Small intestine (tissue), 7 donors: Measurements from ENCODE around the gene RETREG1. TPM values are rescaled to one million over a fixed set of nuclear protein-coding genes. Genes with fewer than 3 reads are reported as not detected.

Experiments used
- DNase-seq, 2 donors: peaks; one replicate each; pipeline versions ENCODE4 v3.0.0 to v3.0.0-alpha.2; 2013
- FAIRE-seq: peaks from 2 replicates; lab custom pipeline; 2012; peaks lifted over from hg19 to GRCh38; lab: Jason Lieb, UNC
- H3K27ac ChIP-seq, 3 donors: one replicate each; pipeline ENCODE4 v1.5.1; 2013; ENCODE audit warnings: low read length in 2 of 3, mild to moderate bottlenecking in 2 of 3, control low read depth in 1 of 3, inconsistent platforms in 1 of 3, low read depth in 1 of 3, moderate library complexity in 1 of 3
- H3K27me3 ChIP-seq, 3 donors: one replicate each; pipeline ENCODE4 v1.6.1; 2013; ENCODE audit warnings: low read length in 3 of 3, inconsistent platforms in 1 of 3; ENCODE audit not compliant: control insufficient read depth in 3 of 3, insufficient read depth in 3 of 3
- H3K36me3 ChIP-seq, 3 donors: one replicate each; pipeline ENCODE4 v1.6.1; 2013; ENCODE audit warnings: low read length in 3 of 3, inconsistent platforms in 1 of 3, low read depth in 1 of 3, mild to moderate bottlenecking in 1 of 3, moderate library complexity in 1 of 3; ENCODE audit not compliant: control insufficient read depth in 3 of 3, insufficient read depth in 2 of 3
- H3K4me1 ChIP-seq, 3 donors: one replicate each; pipeline ENCODE4 v1.6.1; 2013; ENCODE audit warnings: low read length in 2 of 3, inconsistent platforms in 1 of 3, low read depth in 1 of 3, mild to moderate bottlenecking in 1 of 3, moderate library complexity in 1 of 3; ENCODE audit not compliant: control insufficient read depth in 3 of 3, insufficient read depth in 2 of 3
- H3K4me3 ChIP-seq, 3 donors: one replicate each; pipeline ENCODE4 v1.5.1; 2013; ENCODE audit warnings: low read length in 3 of 3, control low read depth in 1 of 3, inconsistent platforms in 1 of 3, low read depth in 1 of 3, mild to moderate bottlenecking in 1 of 3, moderate library complexity in 1 of 3
- H3K9me3 ChIP-seq, 2 donors: one replicate each; pipeline ENCODE4 v1.6.1; 2013; ENCODE audit warnings: low read depth in 1 of 2, low read length in 1 of 2; ENCODE audit not compliant: control insufficient read depth in 2 of 2, insufficient read depth in 1 of 2
- WGBS, 3 donors: extraction: QIAGEN DNeasy Blood & Tissue Kit; methylation state at CpG; one replicate each; pipeline ENCODE4 v1.1.7; 2013; 5-methylcytosine and 5-hydroxymethylcytosine counted together
- polyA plus RNA-seq, 4 donors: library from polyadenylated mRNA; stranded (reverse) in 3 of 4; unstranded in 1 of 4; fragments of 200-250 nt in 3 of 4; fragments of 120-200 nt in 1 of 4; gene quantifications; one replicate each; pipeline versions ENCODE4 v1.2.1 to v1.2.3, GENCODE V29; 2013
- donor health status: healthy with polysubstance abuse.
- donor health status: control.
- donor health status: control.
- donor health status: Bipolar disorder and iron deficiency.
- donor health status: healthy.

RETREG1 gene
- polyA plus RNA-seq, 4 donors, result 9.5 to 36.0 (median 18.3) TPM

GRCh38 chr5:16552666-16553343, 64.0 kb downstream of the RETREG1 start:
- no peaks in the 10 kb centered on the region for H3K27me3 ChIP-seq
- H3K27ac ChIP-seq, result no peak overlapping the region
- FAIRE-seq (no peak), DNase-seq (peak; percentile 85 to 87)
- no peak overlapping the region for H3K4me3 ChIP-seq
- 32 to 41% (median 33%) methylated on average over 7 of the region's 7 CpGs for WGBS, 3 donors
- no peaks in the 10 kb centered on the region for H3K36me3 ChIP-seq
- no peaks in the 10 kb centered on the region for H3K9me3 ChIP-seq
- peaks cover 0 to 5% (median 0%) of the 10 kb centered on the region in 3 donors for H3K4me1 ChIP-seq

- Histone ChIP-seq H3K4me1 (peaks cover 0 to 5% (median 0%) of the 10 kb centered on the region in 3 donors), H3K27me3 (no peaks in the 10 kb centered on the region), H3K27ac (no peak overlapping the region), H3K9me3 (no peaks in the 10 kb centered on the region), H3K36me3 (no peaks in the 10 kb centered on the region), H3K4me3 (no peak overlapping the region)
- no peak for FAIRE-seq
- 81 to 93% (median 87%) methylated on average over 2 of the region's 2 CpGs for WGBS, 3 donors
- no peak for DNase-seq
Measured at GRCh38 chr5:16551628-16552027, 65.2 kb downstream of the RETREG1 start.

GRCh38 chr5:16550316-16550952, 66.4 kb downstream of the RETREG1 start:
- Histone ChIP-seq H3K27me3 (no peaks in the 10 kb centered on the region), H3K4me3 (no peak overlapping the region), H3K4me1 (peaks cover 0 to 5% (median 0%) of the 10 kb centered on the region in 3 donors), H3K36me3 (no peaks in the 10 kb centered on the region), H3K27ac (no peak overlapping the region), H3K9me3 (no peaks in the 10 kb centered on the region)
- FAIRE-seq (no peak), DNase-seq (peak; percentile 74 to 82)
- 60 to 72% (median 64%) methylated on average over 7 of the region's 7 CpGs for WGBS, 3 donors

- H3K27ac ChIP-seq, result no peak overlapping the region
- H3K36me3 ChIP-seq, result no peaks in the 10 kb centered on the region
- H3K9me3 ChIP-seq, result no peaks in the 10 kb centered on the region
- H3K27me3 ChIP-seq, result no peaks in the 10 kb centered on the region
- H3K4me1 ChIP-seq, result peaks cover 0 to 6% (median 1%) of the 10 kb centered on the region in 3 donors
- H3K4me3 ChIP-seq, result no peak overlapping the region
- FAIRE-seq (no peak), DNase-seq (no peak)
- WGBS, 3 donors, result 77 to 88% (median 86%) methylated on average over 5 of the region's 5 CpGs
Measured at GRCh38 chr5:16549491-16550206, 67.1 kb downstream of the RETREG1 start.

- 77 to 94% (median 81%) methylated on average over 3 of the region's 3 CpGs for whole genome bisulfite sequencing, 3 donors
- Histone ChIP-seq H3K4me3 (no peak overlapping the region), H3K36me3 (no peaks in the 10 kb centered on the region), H3K27me3 (no peaks in the 10 kb centered on the region), H3K27ac (no peak overlapping the region), H3K4me1 (peaks cover 0 to 9% (median 3%) of the 10 kb centered on the region in 3 donors), H3K9me3 (no peaks in the 10 kb centered on the region)
- DNase-seq (no peak), FAIRE-seq (no peak)
Measured at GRCh38 chr5:16548812-16549211, 68.0 kb downstream of the RETREG1 start.

GRCh38 chr5:16548115-16548514, 68.7 kb downstream of the RETREG1 start:
- peaks cover 0 to 9% (median 3%) of the 10 kb centered on the region in 3 donors for H3K4me1 ChIP-seq
- FAIRE-seq (no peak), DNase-seq (peak in 1 of 2 donors; percentile 59)
- 73 to 97% (median 74%) methylated on average over 2 of the region's 2 CpGs for WGBS, 3 donors
- no peaks in the 10 kb centered on the region for H3K9me3 ChIP-seq
- H3K27me3 ChIP-seq, result no peaks in the 10 kb centered on the region
- H3K4me3 ChIP-seq, result no peak overlapping the region
- peak overlapping the region in 1 of 3 donors; percentile 46 for H3K27ac ChIP-seq
- H3K36me3 ChIP-seq, result no peaks in the 10 kb centered on the region

GRCh38 chr5:16547200-16547842, 69.5 kb downstream of the RETREG1 start:
- Histone ChIP-seq H3K4me3 (no peak overlapping the region), H3K27me3 (no peaks in the 10 kb centered on the region), H3K27ac (peak overlapping the region in 1 of 3 donors; percentile 46), H3K4me1 (peaks cover 0 to 9% (median 3%) of the 10 kb centered on the region in 3 donors), H3K36me3 (no peaks in the 10 kb centered on the region), H3K9me3 (no peaks in the 10 kb centered on the region)
- 88 to 89% (median 89%) methylated on average over 8 of the region's 8 CpGs for WGBS, 3 donors
- DNase-seq, result no peak
- no peak for FAIRE-seq

GRCh38 chr5:16546732-16547131, 70.1 kb downstream of the RETREG1 start:
- Histone ChIP-seq H3K27ac (no peak overlapping the region), H3K4me3 (no peak overlapping the region), H3K4me1 (peaks cover 3 to 9% (median 4%) of the 10 kb centered on the region in 3 donors), H3K27me3 (no peaks in the 10 kb centered on the region), H3K36me3 (no peaks in the 10 kb centered on the region), H3K9me3 (no peaks in the 10 kb centered on the region)
- 81 to 90% (median 84%) methylated on average over 4 of the region's 4 CpGs for WGBS, 3 donors
- FAIRE-seq (no peak), DNase-seq (no peak)
